ENCODE results near the gene ELOVL5. TPM values are rescaled to one million over a fixed set of nuclear protein-coding genes. Genes with fewer than 3 reads are reported as not detected.

Gene ELOVL5
- total RNA-seq, 1 donor from 2014 or later: 72.4 TPM

- no peak overlapping the region for H3K4me3 ChIP-seq
- peaks cover 3% of the 10 kb centered on the region for H3K36me3 ChIP-seq
- DNase-seq (no peak), ATAC-seq (no peak)
- no peaks in the 10 kb centered on the region for H3K9me3 ChIP-seq
- no peaks in the 10 kb centered on the region for H3K27me3 ChIP-seq (ENCODE audit: low read depth)
- no peak for TF ChIP-seq CTCF (IDR thresholded peaks at IDR 0.05)
- no peak overlapping the region for H3K27ac ChIP-seq
- intact Hi-C loops (cut with DNase I): no loop called here
- H3K4me1 ChIP-seq: peaks cover 50% of the 10 kb centered on the region
These were observed 6.5 kb downstream of the ELOVL5 start for GRCh38 chr6:53342217-53342616.

GRCh38 chr6:53340536-53340935 lies 8.2 kb downstream of the ELOVL5 start:
- no peaks in the 10 kb centered on the region for H3K27me3 ChIP-seq (ENCODE audit: low read depth)
- intact Hi-C loops (cut with DNase I): no loop called here
- no peak for ATAC-seq
- no peak for TF ChIP-seq CTCF (IDR thresholded peaks at IDR 0.05)
- H3K36me3 ChIP-seq: no peaks in the 10 kb centered on the region
- H3K4me1 ChIP-seq: peaks cover 59% of the 10 kb centered on the region
- no peaks in the 10 kb centered on the region for H3K9me3 ChIP-seq
- H3K4me3 ChIP-seq: no peak overlapping the region
- no peak for DNase-seq
- H3K27ac ChIP-seq: no peak overlapping the region

- DNase-seq: no peak
- H3K27ac ChIP-seq: no peak overlapping the region
- peaks cover 60% of the 10 kb centered on the region for H3K4me1 ChIP-seq
- no peak overlapping the region for H3K4me3 ChIP-seq
- H3K9me3 ChIP-seq: no peaks in the 10 kb centered on the region
- ATAC-seq: no peak
- H3K36me3 ChIP-seq: no peaks in the 10 kb centered on the region
- TF ChIP-seq CTCF (IDR thresholded peaks at IDR 0.05): no peak
- no peaks in the 10 kb centered on the region for H3K27me3 ChIP-seq (ENCODE audit: low read depth)
- intact Hi-C loops (cut with DNase I): no loop called here
These were observed 9.3 kb downstream of the ELOVL5 start for GRCh38 chr6:53339424-53339823.

- Histone ChIP-seq H3K27ac (no peak overlapping the region), H3K4me3 (no peak overlapping the region), H3K27me3 (ENCODE audit: low read depth) (no peaks in the 10 kb centered on the region), H3K9me3 (no peaks in the 10 kb centered on the region), H3K36me3 (no peaks in the 10 kb centered on the region), H3K4me1 (peaks cover 58% of the 10 kb centered on the region)
- no peak for TF ChIP-seq CTCF (IDR thresholded peaks at IDR 0.05)
- intact Hi-C loops (cut with DNase I): no loop called here
- no peak for ATAC-seq
- DNase-seq: no peak
These were observed 10.4 kb downstream of the ELOVL5 start for GRCh38 chr6:53338304-53338703.

- Histone ChIP-seq H3K27ac (peak overlapping the region; percentile 66), H3K27me3 (ENCODE audit: low read depth) (no peaks in the 10 kb centered on the region), H3K36me3 (no peaks in the 10 kb centered on the region), H3K4me3 (peak overlapping the region; percentile 37), H3K4me1 (peaks cover 42% of the 10 kb centered on the region), H3K9me3 (no peaks in the 10 kb centered on the region)
- intact Hi-C loops (cut with DNase I): no loop called here
- ATAC-seq (peak; percentile 86 to 92), DNase-seq (peak; percentile 36)
- no peak for TF ChIP-seq CTCF (IDR thresholded peaks at IDR 0.05)
These were observed 12.7 kb downstream of the ELOVL5 start for GRCh38 chr6:53336070-53336469.
